ENCODE results near the gene GAS1. TPM values are rescaled to one million over a fixed set of nuclear protein-coding genes. Genes with fewer than 3 reads are reported as not detected.

Gene GAS1
- under 1 TPM; 0.11 to 0.21 TPM for total RNA-seq

- Mint-ChIP-seq H3K27me3 (peaks cover 23% of the 10 kb centered on the region), H3K36me3 (ENCODE audit: low read depth) (no peaks in the 10 kb centered on the region), H3K27ac (peak within 1 kb of the TSS; percentile 51), H3K4me3 (peak within 1 kb of the TSS; percentile 74), H3K9me3 (ENCODE audit: low read depth) (no peaks in the 10 kb centered on the region), H3K4me1 (peaks cover 9% of the 10 kb centered on the region)
- CTCF ChIA-PET = interaction anchor here (0.6 to 1.2 kb wide), 7 partner anchors 8 to 541 kb away, joined by 3 to 7 read pairs (median 3); no protein-coding TSS in a partner anchor
- POLR2A ChIA-PET = no interaction called here
- ATAC-seq (peak; percentile 81), DNase-seq (peak; percentile 82)
- intact Hi-C loops (cut with DNase I, micrococcal nuclease) = loop anchor here (2.0 to 10.0 kb wide), 8 partner anchors 175 to 1140 kb away; partner anchors contain the start of genes ISCA1 (in 1 of the 2) and TUT7 (in 1 of the 2)
Measured at GRCh38 chr9:86947146-86948073, at the start of gene GAS1. Gene GAS1 (minus strand): TSS chr9:86947506. CDS start chr9:86946779, 727 bp downstream.

- no peak overlapping the region for H3K27ac Mint-ChIP-seq
- intact Hi-C loops (cut with DNase I, micrococcal nuclease) = no loop called here
- ChIA-PET CTCF (no interaction called here), POLR2A (no interaction called here)
- ATAC-seq (no peak), DNase-seq (no peak)
- no peaks in the 10 kb centered on the region for H3K4me1 Mint-ChIP-seq
- no peaks in the 10 kb centered on the region for H3K36me3 Mint-ChIP-seq (ENCODE audit: low read depth)
- H3K27me3 Mint-ChIP-seq = peaks cover 20% of the 10 kb centered on the region
- no peaks in the 10 kb centered on the region for H3K9me3 Mint-ChIP-seq (ENCODE audit: low read depth)
- H3K4me3 Mint-ChIP-seq = no peak overlapping the region
Measured at GRCh38 chr9:86994231-86994630, 46.9 kb upstream of the GAS1 start.

GRCh38 chr9:86993830-86994229 lies 46.5 kb upstream of the GAS1 start:
- Mint-ChIP-seq H3K9me3 (ENCODE audit: low read depth) (no peaks in the 10 kb centered on the region), H3K27ac (no peak overlapping the region), H3K27me3 (peaks cover 22% of the 10 kb centered on the region), H3K4me3 (no peak overlapping the region), H3K36me3 (ENCODE audit: low read depth) (no peaks in the 10 kb centered on the region), H3K4me1 (no peaks in the 10 kb centered on the region)
- ATAC-seq (no peak), DNase-seq (no peak)
- ChIA-PET CTCF (no interaction called here), POLR2A (no interaction called here)
- intact Hi-C loops (cut with DNase I, micrococcal nuclease) = no loop called here

GRCh38 chr9:86991077-86991476 lies 43.8 kb upstream of the GAS1 start:
- POLR2A ChIA-PET = no interaction called here
- CTCF ChIA-PET = no interaction called here
- ATAC-seq (no peak), DNase-seq (no peak)
- H3K9me3 Mint-ChIP-seq (ENCODE audit: low read depth) = no peaks in the 10 kb centered on the region
- H3K4me3 Mint-ChIP-seq = no peak overlapping the region
- H3K4me1 Mint-ChIP-seq = no peaks in the 10 kb centered on the region
- peaks cover 19% of the 10 kb centered on the region for H3K27me3 Mint-ChIP-seq
- no peak overlapping the region for H3K27ac Mint-ChIP-seq
- intact Hi-C loops (cut with DNase I, micrococcal nuclease) = no loop called here
- no peaks in the 10 kb centered on the region for H3K36me3 Mint-ChIP-seq (ENCODE audit: low read depth)

- DNase-seq = no peak
- CTCF ChIA-PET = interaction anchor here (0.6 kb wide), 1 partner anchor 407 kb away, joined by 3 read pairs; no protein-coding TSS in a partner anchor
- ATAC-seq = no peak
- intact Hi-C loops (cut with DNase I, micrococcal nuclease) = no loop called here
- Mint-ChIP-seq H3K27ac (no peak overlapping the region), H3K27me3 (peaks cover 15% of the 10 kb centered on the region), H3K4me3 (no peak overlapping the region), H3K9me3 (ENCODE audit: low read depth) (no peaks in the 10 kb centered on the region), H3K36me3 (ENCODE audit: low read depth) (no peaks in the 10 kb centered on the region), H3K4me1 (no peaks in the 10 kb centered on the region)
- POLR2A ChIA-PET = no interaction called here
Measured at GRCh38 chr9:86990290-86990689, 43.0 kb upstream of the GAS1 start.

- no peaks in the 10 kb centered on the region for H3K36me3 Mint-ChIP-seq (ENCODE audit: low read depth)
- ChIA-PET POLR2A (no interaction called here), CTCF (no interaction called here)
- ATAC-seq (no peak), DNase-seq (no peak)
- H3K27me3 Mint-ChIP-seq = peaks cover 17% of the 10 kb centered on the region
- H3K4me3 Mint-ChIP-seq = no peak overlapping the region
- H3K4me1 Mint-ChIP-seq = no peaks in the 10 kb centered on the region
- no peak overlapping the region for H3K27ac Mint-ChIP-seq
- intact Hi-C loops (cut with DNase I, micrococcal nuclease) = no loop called here
- no peaks in the 10 kb centered on the region for H3K9me3 Mint-ChIP-seq (ENCODE audit: low read depth)
Measured at GRCh38 chr9:86987900-86988299, 40.6 kb upstream of the GAS1 start.

GRCh38 chr9:86985132-86985647 lies 37.9 kb upstream of the GAS1 start:
- intact Hi-C loops (cut with DNase I, micrococcal nuclease) = no loop called here
- POLR2A ChIA-PET = no interaction called here
- DNase-seq (no peak), ATAC-seq (no peak)
- no peaks in the 10 kb centered on the region for H3K4me1 Mint-ChIP-seq
- no peaks in the 10 kb centered on the region for H3K36me3 Mint-ChIP-seq (ENCODE audit: low read depth)
- H3K27me3 Mint-ChIP-seq = peaks cover 29% of the 10 kb centered on the region
- H3K27ac Mint-ChIP-seq = no peak overlapping the region
- no peak overlapping the region for H3K4me3 Mint-ChIP-seq
- H3K9me3 Mint-ChIP-seq (ENCODE audit: low read depth) = no peaks in the 10 kb centered on the region
- CTCF ChIA-PET = interaction anchor here (0.8 kb wide), 1 partner anchor 15 kb away, joined by 4 read pairs; no protein-coding TSS in a partner anchor

- ChIA-PET CTCF (no interaction called here), POLR2A (no interaction called here)
- ATAC-seq (no peak), DNase-seq (no peak)
- no peak overlapping the region for H3K4me3 Mint-ChIP-seq
- H3K36me3 Mint-ChIP-seq (ENCODE audit: low read depth) = no peaks in the 10 kb centered on the region
- H3K27ac Mint-ChIP-seq = no peak overlapping the region
- no peaks in the 10 kb centered on the region for H3K4me1 Mint-ChIP-seq
- peaks cover 27% of the 10 kb centered on the region for H3K27me3 Mint-ChIP-seq
- H3K9me3 Mint-ChIP-seq (ENCODE audit: low read depth) = no peaks in the 10 kb centered on the region
- intact Hi-C loops (cut with DNase I, micrococcal nuclease) = no loop called here
Measured at GRCh38 chr9:86983620-86984259, 36.4 kb upstream of the GAS1 start.

GRCh38 chr9:86983249-86983619 lies 35.9 kb upstream of the GAS1 start:
- ChIA-PET POLR2A (no interaction called here), CTCF (interaction anchor here (0.8 kb wide), 1 partner anchor 68 kb away, joined by 3 read pairs; no protein-coding TSS in a partner anchor)
- no peaks in the 10 kb centered on the region for H3K9me3 Mint-ChIP-seq (ENCODE audit: low read depth)
- peaks cover 30% of the 10 kb centered on the region for H3K27me3 Mint-ChIP-seq
- no peak overlapping the region for H3K4me3 Mint-ChIP-seq
- no peaks in the 10 kb centered on the region for H3K4me1 Mint-ChIP-seq
- intact Hi-C loops (cut with DNase I, micrococcal nuclease) = no loop called here
- DNase-seq (no peak), ATAC-seq (no peak)
- H3K36me3 Mint-ChIP-seq (ENCODE audit: low read depth) = no peaks in the 10 kb centered on the region
- H3K27ac Mint-ChIP-seq = no peak overlapping the region

- no peaks in the 10 kb centered on the region for H3K4me1 Mint-ChIP-seq
- H3K27ac Mint-ChIP-seq = no peak overlapping the region
- no peaks in the 10 kb centered on the region for H3K36me3 Mint-ChIP-seq (ENCODE audit: low read depth)
- ATAC-seq (no peak), DNase-seq (no peak)
- CTCF ChIA-PET = interaction anchor here (1.1 to 1.4 kb wide), 2 partner anchors 33 to 228 kb away, joined by 3 read pairs; no protein-coding TSS in a partner anchor
- H3K4me3 Mint-ChIP-seq = no peak overlapping the region
- peaks cover 33% of the 10 kb centered on the region for H3K27me3 Mint-ChIP-seq
- intact Hi-C loops (cut with DNase I, micrococcal nuclease) = no loop called here
- POLR2A ChIA-PET = no interaction called here
- H3K9me3 Mint-ChIP-seq (ENCODE audit: low read depth) = no peaks in the 10 kb centered on the region
Measured at GRCh38 chr9:86980802-86981201, 33.5 kb upstream of the GAS1 start.

- no peaks in the 10 kb centered on the region for H3K9me3 Mint-ChIP-seq (ENCODE audit: low read depth)
Measured at GRCh38 chr9:86979657-86980056, 32.4 kb upstream of the GAS1 start.

More at GRCh38 chr9:86979657-86980056, 32.4 kb upstream of the GAS1 start:
- Mint-ChIP-seq H3K4me1 (no peaks in the 10 kb centered on the region), H3K36me3 (ENCODE audit: low read depth) (no peaks in the 10 kb centered on the region), H3K4me3 (no peak overlapping the region), H3K27ac (no peak overlapping the region), H3K27me3 (peaks cover 33% of the 10 kb centered on the region)
- ATAC-seq (no peak), DNase-seq (no peak)
- intact Hi-C loops (cut with DNase I, micrococcal nuclease) = no loop called here
- CTCF ChIA-PET = no interaction called here
- POLR2A ChIA-PET = no interaction called here
